Measurements from ENCODE around the gene DNAJC24.
"Not testable (repeated sequence)": the region's sequence is repeated elsewhere in the genome, so short reads cannot be mapped to it uniquely, and the experiment has no call there.

The DNAJC24 gene

GRCh38 chr11:31369348-31370329, at the start of gene DNAJC24, which contains the start of gene DCDC1:
TSS of gene DNAJC24 (plus strand) at chr11:31369860. CDS start at chr11:31370749, 889 bp downstream.
TSS of gene DCDC1 (minus strand) at chr11:31369739. CDS start at chr11:31328280, 41,459 bp downstream.
- peak; percentile 84 to 85 for DNase-seq

GRCh38 chr11:31321494-31321893, 48.2 kb upstream of the DNAJC24 start:
- not testable (repeated sequence) for DNase-seq

- no peak for DNase-seq
Observed at GRCh38 chr11:31323145-31323544, 46.5 kb upstream of the DNAJC24 start.

- no peak for DNase-seq
Observed at GRCh38 chr11:31325160-31325559, 44.5 kb upstream of the DNAJC24 start.

GRCh38 chr11:31326470-31327148, 43.1 kb upstream of the DNAJC24 start:
- DNase-seq = no peak

- DNase-seq = no peak
Observed at GRCh38 chr11:31327417-31327816, 42.2 kb upstream of the DNAJC24 start.

GRCh38 chr11:31328697-31329096, 41.0 kb upstream of the DNAJC24 start:
- no peak for DNase-seq

- DNase-seq = no peak
Observed at GRCh38 chr11:31337806-31338205, 31.9 kb upstream of the DNAJC24 start.

GRCh38 chr11:31340903-31341572, 28.6 kb upstream of the DNAJC24 start:
- DNase-seq = no peak

- DNase-seq = no peak
Observed at GRCh38 chr11:31351168-31351567, 18.5 kb upstream of the DNAJC24 start.

- no peak for DNase-seq
Observed at GRCh38 chr11:31355131-31355530, 14.5 kb upstream of the DNAJC24 start.

GRCh38 chr11:31355817-31356216, 13.8 kb upstream of the DNAJC24 start:
- DNase-seq = no peak

- no peak for DNase-seq
Observed at GRCh38 chr11:31361743-31362142, 7.9 kb upstream of the DNAJC24 start.

- peak in 1 of 2 donors; percentile 20 for DNase-seq
Observed at GRCh38 chr11:31366795-31367194, 2.9 kb upstream of the DNAJC24 start.

GRCh38 chr11:31375879-31376278, 6.2 kb downstream of the DNAJC24 start:
- DNase-seq = no peak

GRCh38 chr11:31383116-31383515, 13.5 kb downstream of the DNAJC24 start:
- no peak for DNase-seq

- DNase-seq = no peak
Observed at GRCh38 chr11:31387379-31387778, 17.7 kb downstream of the DNAJC24 start.

- DNase-seq = no peak
Observed at GRCh38 chr11:31397239-31397834, 27.7 kb downstream of the DNAJC24 start.

GRCh38 chr11:31404614-31405013, 35.0 kb downstream of the DNAJC24 start:
- DNase-seq = no peak

GRCh38 chr11:31408201-31408600, 38.5 kb downstream of the DNAJC24 start:
- no peak for DNase-seq

GRCh38 chr11:31412946-31413345, 43.3 kb downstream of the DNAJC24 start:
- DNase-seq = no peak

- no peak for DNase-seq
Observed at GRCh38 chr11:31414338-31414737, 44.7 kb downstream of the DNAJC24 start.

- no peak for DNase-seq
Observed at GRCh38 chr11:31415435-31415834, 45.8 kb downstream of the DNAJC24 start.
